Suprapubic skin (tissue), 4 donors: ENCODE measurements around the gene DOK4. TPM values are rescaled to one million over a fixed set of nuclear protein-coding genes. Genes with fewer than 3 reads are reported as not detected.

Source experiments
- DNase-seq, 2 donors: peaks; one replicate each; pipeline ENCODE4 v3.0.0-alpha.2; 2019; ENCODE audit warnings: low spot score in 2 of 2
- H3K27ac ChIP-seq: fragments of 200-600 bp; sonication (generic); one replicate; pipeline ENCODE4 v1.5.1; 2019
- H3K27me3 ChIP-seq: fragments of 200-600 bp; sonication (generic); one replicate; pipeline ENCODE4 v1.5.1; 2019
- H3K36me3 ChIP-seq: fragments of 200-600 bp; sonication (generic); one replicate; pipeline ENCODE4 v1.5.1; 2019
- H3K4me1 ChIP-seq: fragments of 200-600 bp; sonication (generic); one replicate; pipeline ENCODE4 v1.5.1; 2019
- H3K4me3 ChIP-seq: fragments of 200-600 bp; sonication (generic); one replicate; pipeline ENCODE4 v1.5.1; 2019; ENCODE audit warnings: mild to moderate bottlenecking
- H3K9me3 ChIP-seq: fragments of 200-600 bp; sonication (generic); one replicate; pipeline ENCODE4 v1.5.1; 2019
- EP300 ChIP-seq: sonication (generic); formaldehyde crosslinking; IDR thresholded peaks from one replicate; pipeline ENCODE4 v1.6.1; 2017; ENCODE audit warnings: antibody characterized with exemption
- POLR2A ChIP-seq, 2 donors: fragments of 450-650 bp; IDR thresholded peaks; one replicate each; pipeline ENCODE4 v1.6.1; 2017; ENCODE audit warnings: antibody characterized with exemption in 2 of 2, mild to moderate bottlenecking in 2 of 2, moderate library complexity in 2 of 2
- POLR2AphosphoS5 ChIP-seq, 3 donors: sonication (generic); formaldehyde crosslinking; IDR thresholded peaks; one replicate each; pipeline ENCODE4 v1.6.1; 2017; ENCODE audit warnings: antibody characterized with exemption in 3 of 3
- WGBS: methylation state at CpG from one replicate; pipeline ENCODE4 v1.1.5; 2018; 5-methylcytosine and 5-hydroxymethylcytosine counted together
- total RNA-seq, 4 donors: library from RNA; depleted of rRNA; stranded (reverse); fragments of >200 nt; gene quantifications; one replicate each; pipeline ENCODE4 v1.1.0, GENCODE V29; 2016
- TF ChIP-seq, protein P1 (sequence below), 2 donors: fragments of 200-600 bp in 1 of 2; fragments of 450-650 bp in 1 of 2; sonication (generic) in 1 of 2; IDR thresholded peaks; one replicate each; pipeline ENCODE4 v1.5.1; 2016 to 2019; ENCODE audit warnings: antibody characterized with exemption in 2 of 2, mild to moderate bottlenecking in 1 of 2, moderate library complexity in 1 of 2

Gene DOK4
- total RNA-seq, 4 donors from 2014 or later: 29.8 to 66.8 (median 51.3) TPM

DNA sequence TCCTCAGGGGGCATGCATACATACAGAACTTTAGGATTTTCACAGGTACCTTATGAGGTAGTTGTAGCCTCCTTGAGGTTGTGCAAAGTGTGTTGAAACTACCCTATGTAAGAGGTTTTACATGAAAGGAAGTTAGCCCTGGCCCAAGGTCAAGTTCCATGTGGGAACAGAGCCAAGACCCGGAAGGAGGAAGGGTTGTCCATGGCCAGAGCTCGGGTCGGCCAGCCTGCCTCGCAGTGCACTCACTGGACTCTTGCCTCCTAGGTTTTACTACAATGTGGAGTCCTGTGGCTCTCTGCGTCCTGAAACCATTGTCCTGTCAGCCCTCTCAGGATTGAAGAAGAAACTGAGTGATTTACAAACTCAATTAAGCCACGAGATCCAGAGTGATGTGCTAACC, 15.6 kb downstream of the DOK4 start:
- Histone ChIP-seq H3K36me3 (peaks cover 92% of the 10 kb centered on the region), H3K27ac (no peak overlapping the region), H3K4me3 (no peak overlapping the region), H3K27me3 (no peaks in the 10 kb centered on the region), H3K9me3 (no peaks in the 10 kb centered on the region), H3K4me1 (peaks cover 17% of the 10 kb centered on the region)
- DNase-seq: no peak
- no peak for TF ChIP-seq POLR2A (IDR thresholded peaks at IDR 0.05)
- no peak for TF ChIP-seq POLR2AphosphoS5 (IDR thresholded peaks at IDR 0.05)
- TF ChIP-seq, protein P1, sequence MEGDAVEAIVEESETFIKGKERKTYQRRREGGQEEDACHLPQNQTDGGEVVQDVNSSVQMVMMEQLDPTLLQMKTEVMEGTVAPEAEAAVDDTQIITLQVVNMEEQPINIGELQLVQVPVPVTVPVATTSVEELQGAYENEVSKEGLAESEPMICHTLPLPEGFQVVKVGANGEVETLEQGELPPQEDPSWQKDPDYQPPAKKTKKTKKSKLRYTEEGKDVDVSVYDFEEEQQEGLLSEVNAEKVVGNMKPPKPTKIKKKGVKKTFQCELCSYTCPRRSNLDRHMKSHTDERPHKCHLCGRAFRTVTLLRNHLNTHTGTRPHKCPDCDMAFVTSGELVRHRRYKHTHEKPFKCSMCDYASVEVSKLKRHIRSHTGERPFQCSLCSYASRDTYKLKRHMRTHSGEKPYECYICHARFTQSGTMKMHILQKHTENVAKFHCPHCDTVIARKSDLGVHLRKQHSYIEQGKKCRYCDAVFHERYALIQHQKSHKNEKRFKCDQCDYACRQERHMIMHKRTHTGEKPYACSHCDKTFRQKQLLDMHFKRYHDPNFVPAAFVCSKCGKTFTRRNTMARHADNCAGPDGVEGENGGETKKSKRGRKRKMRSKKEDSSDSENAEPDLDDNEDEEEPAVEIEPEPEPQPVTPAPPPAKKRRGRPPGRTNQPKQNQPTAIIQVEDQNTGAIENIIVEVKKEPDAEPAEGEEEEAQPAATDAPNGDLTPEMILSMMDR (IDR thresholded peaks at IDR 0.05): no peak
- TF ChIP-seq EP300: no peak
- WGBS: no CpG with 5 or more reads among the region's 6 CpGs

DNA sequence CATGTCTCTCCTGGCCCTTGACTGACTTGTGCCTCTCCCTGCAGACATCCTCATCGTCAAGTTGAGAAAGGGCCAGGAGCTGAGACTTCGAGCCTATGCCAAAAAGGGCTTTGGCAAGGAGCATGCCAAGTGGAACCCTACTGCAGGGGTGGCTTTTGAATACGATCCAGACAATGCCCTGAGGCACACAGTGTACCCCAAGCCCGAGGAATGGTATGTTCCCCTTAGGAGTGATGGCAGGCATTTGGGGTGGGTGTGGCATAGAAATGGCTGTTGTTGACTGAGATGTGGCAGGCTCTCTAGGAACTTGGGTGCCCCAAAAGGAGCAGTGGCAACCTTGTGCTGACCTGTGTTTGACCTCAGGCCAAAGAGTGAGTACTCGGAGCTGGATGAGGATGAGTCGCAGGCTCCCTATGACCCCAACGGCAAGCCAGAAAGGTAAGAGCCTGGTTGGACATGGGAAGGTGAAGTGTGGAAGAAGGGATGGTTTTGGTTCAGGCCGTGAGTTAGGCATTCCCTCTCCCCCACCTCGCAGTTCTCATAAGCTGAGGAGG, 16.3 kb downstream of the DOK4 start:
- DNase-seq: no peak
- Histone ChIP-seq H3K27ac (no peak overlapping the region), H3K9me3 (no peaks in the 10 kb centered on the region), H3K36me3 (peaks cover 92% of the 10 kb centered on the region), H3K27me3 (no peaks in the 10 kb centered on the region), H3K4me1 (peaks cover 18% of the 10 kb centered on the region), H3K4me3 (no peak overlapping the region)
- WGBS: 58% methylated on average over 8 of the region's 9 CpGs
- TF ChIP-seq EP300 (no peak), POLR2A (IDR thresholded peaks at IDR 0.05) (no peak), POLR2AphosphoS5 (IDR thresholded peaks at IDR 0.05) (no peak)
- TF ChIP-seq, protein P1 (IDR thresholded peaks at IDR 0.05): no peak

DNA sequence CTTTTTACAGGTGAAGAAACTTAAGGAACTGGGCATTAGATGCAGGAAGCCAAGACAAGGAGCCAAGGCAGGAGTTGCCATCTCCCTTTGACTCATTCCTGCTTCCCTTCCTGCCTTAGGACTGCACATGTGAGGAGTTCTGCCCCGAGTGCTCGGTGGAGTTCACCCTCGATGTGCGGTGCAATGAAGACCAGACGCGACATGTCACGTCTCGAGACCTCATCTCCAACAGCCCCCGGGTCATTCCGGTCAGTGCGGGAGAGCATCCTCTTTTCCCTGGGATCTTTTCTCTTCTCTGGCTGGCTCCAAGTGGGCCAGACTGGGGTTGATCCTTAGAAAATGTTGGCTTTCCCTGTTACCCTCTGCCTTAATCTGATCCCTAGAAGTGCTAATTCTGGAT, 17.2 kb downstream of the DOK4 start:
- TF ChIP-seq POLR2A (IDR thresholded peaks at IDR 0.05): no peak
- no peak for TF ChIP-seq EP300
- TF ChIP-seq, protein P1 (IDR thresholded peaks at IDR 0.05): no peak
- no peak for TF ChIP-seq POLR2AphosphoS5 (IDR thresholded peaks at IDR 0.05)
- H3K4me1 ChIP-seq: peaks cover 25% of the 10 kb centered on the region
- DNase-seq: no peak
- H3K4me3 ChIP-seq: no peak overlapping the region
- no peaks in the 10 kb centered on the region for H3K9me3 ChIP-seq
- H3K36me3 ChIP-seq: peaks cover 89% of the 10 kb centered on the region
- WGBS: 81% methylated on average over 11 of the region's 11 CpGs
- no peak overlapping the region for H3K27ac ChIP-seq
- H3K27me3 ChIP-seq: no peaks in the 10 kb centered on the region

DNA sequence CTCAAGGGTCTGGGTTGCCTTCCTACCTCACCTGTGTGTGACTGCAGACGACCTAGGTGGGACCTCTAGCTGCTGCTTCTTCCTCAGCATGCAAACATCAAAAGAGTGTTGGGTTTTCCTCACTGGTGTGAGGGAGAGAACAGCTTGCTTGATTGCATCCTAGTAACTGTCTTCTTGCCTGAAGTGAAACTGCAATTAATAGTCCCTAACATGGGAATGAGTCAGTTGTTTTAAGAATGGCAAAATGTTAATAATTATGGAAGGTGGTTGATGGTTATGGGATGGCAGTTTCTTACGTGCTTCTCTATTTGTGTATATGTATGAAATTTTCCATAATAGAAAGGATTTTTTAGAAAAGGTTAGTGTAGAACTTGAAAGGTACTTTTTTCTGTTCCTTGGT, 17.9 kb downstream of the DOK4 start:
- 83% methylated on average over 2 of the region's 2 CpGs for WGBS
- Histone ChIP-seq H3K36me3 (peaks cover 82% of the 10 kb centered on the region), H3K27me3 (no peaks in the 10 kb centered on the region), H3K9me3 (no peaks in the 10 kb centered on the region), H3K4me3 (no peak overlapping the region), H3K27ac (no peak overlapping the region), H3K4me1 (peaks cover 32% of the 10 kb centered on the region)
- no peak for DNase-seq
- TF ChIP-seq POLR2A (IDR thresholded peaks at IDR 0.05) (no peak), POLR2AphosphoS5 (IDR thresholded peaks at IDR 0.05) (no peak)
- TF ChIP-seq, protein P1 (IDR thresholded peaks at IDR 0.05): no peak

DNA sequence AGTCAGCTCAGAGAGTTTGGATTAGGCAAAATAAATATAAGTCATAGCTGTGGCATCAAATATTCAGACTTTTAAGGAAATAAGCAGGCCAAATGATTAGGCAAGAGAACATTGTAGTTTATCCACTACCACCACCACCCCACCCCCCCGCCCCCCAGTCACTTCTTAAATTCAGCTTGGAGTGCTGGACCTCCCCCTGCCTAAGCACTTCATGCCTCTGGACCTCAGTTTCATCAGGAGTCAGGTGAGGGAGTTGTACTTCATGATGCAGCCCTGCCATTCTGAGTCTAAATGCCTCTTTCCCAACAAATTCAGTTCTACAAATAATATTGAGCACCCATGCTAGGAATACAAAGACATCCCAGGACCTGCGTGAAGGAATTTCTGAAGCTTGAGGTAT, 21.8 kb downstream of the DOK4 start:
- Histone ChIP-seq H3K36me3 (peaks cover 66% of the 10 kb centered on the region), H3K27ac (no peak overlapping the region), H3K4me3 (no peak overlapping the region), H3K9me3 (no peaks in the 10 kb centered on the region), H3K27me3 (no peaks in the 10 kb centered on the region), H3K4me1 (peaks cover 21% of the 10 kb centered on the region)
- DNase-seq: no peak
- TF ChIP-seq POLR2AphosphoS5 (IDR thresholded peaks at IDR 0.05): no peak
- no peak for TF ChIP-seq EP300
- TF ChIP-seq, protein P1 (IDR thresholded peaks at IDR 0.05): no peak
- no peak for TF ChIP-seq POLR2A (IDR thresholded peaks at IDR 0.05)
- 94% methylated on average over 2 of the region's 2 CpGs for WGBS
